GF-D8 (cell line): ENCODE data around the gene RHOT1.
"Not testable (repeated sequence)": the region's sequence is repeated elsewhere in the genome, so short reads cannot be mapped to it uniquely, and the experiment has no call there.

Source experiments
- DNase-seq: peaks from one replicate; lab custom pipeline; 2025; lab: John Stamatoyannopoulos, UW

Gene RHOT1

GRCh38 chr17:32124985-32125847, 17.1 kb upstream of the RHOT1 start:
- no peak for DNase-seq

- no peak for DNase-seq
These were observed 16.5 kb upstream of the RHOT1 start for GRCh38 chr17:32125848-32126153.

- no peak for DNase-seq
These were observed 16.0 kb upstream of the RHOT1 start for GRCh38 chr17:32126325-32126724.

GRCh38 chr17:32126746-32127145, 15.6 kb upstream of the RHOT1 start:
- DNase-seq = no peak

- no peak for DNase-seq
These were observed 15.0 kb upstream of the RHOT1 start for GRCh38 chr17:32127158-32127897.

GRCh38 chr17:32128470-32128869, 13.8 kb upstream of the RHOT1 start:
- DNase-seq = not testable (repeated sequence)

GRCh38 chr17:32135497-32136117, 6.7 kb upstream of the RHOT1 start:
- DNase-seq = not testable (repeated sequence)

GRCh38 chr17:32136856-32137255, 5.4 kb upstream of the RHOT1 start:
- DNase-seq = no peak

GRCh38 chr17:32139504-32139903, 2.8 kb upstream of the RHOT1 start:
- DNase-seq = not testable (repeated sequence)

GRCh38 chr17:32141258-32141657, 1.0 kb upstream of the RHOT1 start:
- peak; percentile 75 for DNase-seq

GRCh38 chr17:32141679-32142037, 644 bp upstream of the RHOT1 start:
- DNase-seq = no peak

GRCh38 chr17:32142857-32143526, 690 bp downstream of the RHOT1 start:
- peak; percentile 6 for DNase-seq

- no peak for DNase-seq
These were observed 1.2 kb downstream of the RHOT1 start for GRCh38 chr17:32143527-32143870.

GRCh38 chr17:32144442-32144841, 2.1 kb downstream of the RHOT1 start:
- DNase-seq = not testable (repeated sequence)

- no peak for DNase-seq
These were observed 6.0 kb downstream of the RHOT1 start for GRCh38 chr17:32148351-32148750.

- DNase-seq = no peak
These were observed 8.1 kb downstream of the RHOT1 start for GRCh38 chr17:32150358-32150757.

- peak; percentile 44 for DNase-seq
These were observed 9.8 kb downstream of the RHOT1 start for GRCh38 chr17:32152130-32152529.

GRCh38 chr17:32155896-32156295, 13.6 kb downstream of the RHOT1 start:
- no peak for DNase-seq

- no peak for DNase-seq
These were observed 14.4 kb downstream of the RHOT1 start for GRCh38 chr17:32156656-32157055.

- DNase-seq = no peak
These were observed 14.9 kb downstream of the RHOT1 start for GRCh38 chr17:32157225-32157624.

GRCh38 chr17:32158870-32159585, 16.7 kb downstream of the RHOT1 start:
- no peak for DNase-seq
